ENCODE results near the gene TBRG1.

TBRG1 gene

GRCh38 chr11:124658986-124659385 lies 36.3 kb downstream of the TBRG1 start:
- no peak for DNase-seq

GRCh38 chr11:124661553-124661952 lies 38.9 kb downstream of the TBRG1 start:
- DNase-seq: no peak

GRCh38 chr11:124662106-124662505 lies 39.4 kb downstream of the TBRG1 start:
- no peak for DNase-seq

GRCh38 chr11:124663861-124664260 lies 41.2 kb downstream of the TBRG1 start:
- DNase-seq: no peak

- no peak for DNase-seq
These were observed 44.9 kb downstream of the TBRG1 start for GRCh38 chr11:124667601-124668000.

GRCh38 chr11:124669193-124669592 lies 46.5 kb downstream of the TBRG1 start:
- DNase-seq: peak in 18 of 51 donors; percentile 5 to 67 (median 23)

GRCh38 chr11:124670732-124671131 lies 48.1 kb downstream of the TBRG1 start:
- no peak for DNase-seq

- peak in 1 of 51 donors; percentile 42 for DNase-seq
These were observed 50.0 kb downstream of the TBRG1 start for GRCh38 chr11:124672536-124673215.

- peak; percentile 15 to 93 (median 80) for DNase-seq
These were observed 50.9 kb downstream of the TBRG1 start, which contains the start of the genes SIAE and SPA17 for GRCh38 chr11:124673333-124674167. SIAE (minus strand) TSS chr11:124673739; CDS start chr11:124673708, 31 bp downstream. SPA17 (plus strand) TSS chr11:124673904; CDS start chr11:124675265, 1,361 bp downstream.

- no peak for DNase-seq
These were observed 51.5 kb downstream of the TBRG1 start for GRCh38 chr11:124674168-124674517.

- no peak for DNase-seq
These were observed 51.9 kb downstream of the TBRG1 start for GRCh38 chr11:124674571-124674970.

GRCh38 chr11:124676386-124676785 lies 53.7 kb downstream of the TBRG1 start:
- no peak for DNase-seq

GRCh38 chr11:124678416-124678815 lies 55.8 kb downstream of the TBRG1 start:
- DNase-seq: no peak

GRCh38 chr11:124681421-124681820 lies 58.8 kb downstream of the TBRG1 start:
- no peak for DNase-seq

GRCh38 chr11:124682443-124682842 lies 59.8 kb downstream of the TBRG1 start:
- DNase-seq: no peak
